ENCODE data around the gene DNAH6.

DNA sequence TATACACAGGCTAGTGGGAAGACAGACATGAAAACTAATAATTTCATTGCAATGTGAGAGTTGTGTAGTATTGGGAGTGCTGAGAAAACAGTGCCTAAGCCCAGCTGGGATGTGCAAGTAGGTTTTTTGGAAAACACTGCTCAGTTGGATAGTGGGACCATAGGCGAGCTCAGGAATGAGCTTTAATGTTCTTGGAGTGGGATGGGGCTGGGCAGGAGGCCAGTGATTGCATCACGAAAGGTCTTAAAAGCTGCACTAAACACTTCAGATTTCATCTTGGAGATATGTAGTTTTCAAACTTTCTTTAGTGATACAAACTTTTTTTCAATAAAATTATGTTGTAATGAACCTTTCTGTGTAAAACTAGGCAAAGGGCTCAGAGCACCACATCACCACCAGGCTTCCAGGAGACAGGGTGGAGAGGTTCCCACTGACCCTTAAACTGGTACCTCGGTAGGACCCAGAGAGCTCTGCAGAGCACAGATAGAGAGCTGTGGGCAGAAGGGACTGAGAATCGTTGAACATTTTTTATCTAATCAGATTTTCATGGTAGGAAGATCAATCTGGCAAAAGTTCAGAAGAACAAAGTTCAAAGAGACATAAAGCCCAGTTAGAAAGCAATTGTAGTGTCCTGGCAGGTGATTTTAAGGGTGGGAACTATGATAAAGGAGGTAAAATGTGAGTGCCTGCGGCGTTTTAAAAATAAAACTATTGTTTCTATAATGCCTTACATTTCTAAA is 188.4 kb downstream of the DNAH6 start:
- TF ChIP-seq, protein P1, sequence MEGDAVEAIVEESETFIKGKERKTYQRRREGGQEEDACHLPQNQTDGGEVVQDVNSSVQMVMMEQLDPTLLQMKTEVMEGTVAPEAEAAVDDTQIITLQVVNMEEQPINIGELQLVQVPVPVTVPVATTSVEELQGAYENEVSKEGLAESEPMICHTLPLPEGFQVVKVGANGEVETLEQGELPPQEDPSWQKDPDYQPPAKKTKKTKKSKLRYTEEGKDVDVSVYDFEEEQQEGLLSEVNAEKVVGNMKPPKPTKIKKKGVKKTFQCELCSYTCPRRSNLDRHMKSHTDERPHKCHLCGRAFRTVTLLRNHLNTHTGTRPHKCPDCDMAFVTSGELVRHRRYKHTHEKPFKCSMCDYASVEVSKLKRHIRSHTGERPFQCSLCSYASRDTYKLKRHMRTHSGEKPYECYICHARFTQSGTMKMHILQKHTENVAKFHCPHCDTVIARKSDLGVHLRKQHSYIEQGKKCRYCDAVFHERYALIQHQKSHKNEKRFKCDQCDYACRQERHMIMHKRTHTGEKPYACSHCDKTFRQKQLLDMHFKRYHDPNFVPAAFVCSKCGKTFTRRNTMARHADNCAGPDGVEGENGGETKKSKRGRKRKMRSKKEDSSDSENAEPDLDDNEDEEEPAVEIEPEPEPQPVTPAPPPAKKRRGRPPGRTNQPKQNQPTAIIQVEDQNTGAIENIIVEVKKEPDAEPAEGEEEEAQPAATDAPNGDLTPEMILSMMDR (conservative IDR thresholded peaks at IDR 0.05; ENCODE audit: low read depth, low read length), result no peak
- no peak for TF ChIP-seq EZH2 (IDR thresholded peaks at IDR 0.05; ENCODE audit: borderline replicate concordance, low read depth, low read length, poor library complexity, severe bottlenecking)
